ENCODE results near the gene BRMS1L.

DNA sequence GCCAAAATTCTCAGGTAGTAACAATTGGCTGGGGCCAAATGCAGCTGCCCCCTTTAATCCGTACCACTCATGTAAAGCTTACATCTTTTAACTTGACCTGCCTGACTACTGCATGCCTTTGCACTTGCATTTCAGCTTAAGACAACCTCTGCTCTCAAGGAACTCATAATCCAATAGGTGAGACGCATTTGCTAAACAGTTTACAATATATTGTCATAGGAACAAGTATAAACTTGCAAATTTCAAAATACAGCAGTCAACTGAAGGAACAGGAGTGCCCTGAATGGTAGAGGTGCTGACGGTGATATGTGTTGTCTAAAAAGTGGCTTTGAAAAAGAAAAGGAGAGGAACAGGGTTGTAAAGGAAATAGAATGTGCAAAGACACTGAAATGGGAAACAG, 3.6 kb upstream of the BRMS1L start:
- TF ChIP-seq, protein P1, sequence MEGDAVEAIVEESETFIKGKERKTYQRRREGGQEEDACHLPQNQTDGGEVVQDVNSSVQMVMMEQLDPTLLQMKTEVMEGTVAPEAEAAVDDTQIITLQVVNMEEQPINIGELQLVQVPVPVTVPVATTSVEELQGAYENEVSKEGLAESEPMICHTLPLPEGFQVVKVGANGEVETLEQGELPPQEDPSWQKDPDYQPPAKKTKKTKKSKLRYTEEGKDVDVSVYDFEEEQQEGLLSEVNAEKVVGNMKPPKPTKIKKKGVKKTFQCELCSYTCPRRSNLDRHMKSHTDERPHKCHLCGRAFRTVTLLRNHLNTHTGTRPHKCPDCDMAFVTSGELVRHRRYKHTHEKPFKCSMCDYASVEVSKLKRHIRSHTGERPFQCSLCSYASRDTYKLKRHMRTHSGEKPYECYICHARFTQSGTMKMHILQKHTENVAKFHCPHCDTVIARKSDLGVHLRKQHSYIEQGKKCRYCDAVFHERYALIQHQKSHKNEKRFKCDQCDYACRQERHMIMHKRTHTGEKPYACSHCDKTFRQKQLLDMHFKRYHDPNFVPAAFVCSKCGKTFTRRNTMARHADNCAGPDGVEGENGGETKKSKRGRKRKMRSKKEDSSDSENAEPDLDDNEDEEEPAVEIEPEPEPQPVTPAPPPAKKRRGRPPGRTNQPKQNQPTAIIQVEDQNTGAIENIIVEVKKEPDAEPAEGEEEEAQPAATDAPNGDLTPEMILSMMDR (IDR thresholded peaks at IDR 0.05) = no peak
- TF ChIP-seq POLR2AphosphoS5 (IDR thresholded peaks at IDR 0.05) (no peak), EP300 (IDR thresholded peaks at IDR 0.05; ENCODE audit: low read depth) (no peak), POLR2A (IDR thresholded peaks at IDR 0.05) (no peak)

Data from transverse colon (tissue), 4 donors.